GM19328 (cell line): ENCODE results near the gene ATP5MC2.
"Not testable (repeated sequence)": the region's sequence is repeated elsewhere in the genome, so short reads cannot be mapped to it uniquely, and the experiment has no call there.

ENCODE experiments used
- ATAC-seq: cut with Tn5 transposase; IDR thresholded peaks from one replicate; pipeline ENCODE4 v1.9.1; 2021; ENCODE audit warnings: mild to moderate bottlenecking, moderate library complexity; ENCODE audit not compliant: unreplicated experiment

Gene ATP5MC2

GRCh38 chr12:53695152-53696145, 19.6 kb upstream of the ATP5MC2 start:
- no peak for ATAC-seq

DNA sequence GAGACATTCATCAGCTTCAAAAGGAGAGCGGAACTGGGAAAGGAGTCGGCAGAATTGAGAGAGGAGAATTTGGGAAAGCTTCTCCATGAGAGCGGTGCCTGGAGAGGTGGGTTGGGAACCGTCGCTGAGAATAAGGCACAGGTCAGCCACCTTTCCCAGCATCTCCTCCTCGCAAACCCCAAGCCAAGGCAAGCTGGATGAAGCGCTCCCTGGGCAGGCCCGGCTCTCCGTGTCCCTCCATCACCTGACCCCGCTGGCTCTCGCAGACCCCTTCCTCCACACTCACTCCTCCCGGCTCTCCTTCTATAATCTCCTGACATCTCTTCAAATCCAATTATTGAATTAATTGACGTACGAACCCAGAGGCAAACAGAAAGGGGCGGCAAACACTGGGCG, 18.9 kb upstream of the ATP5MC2 start:
- no peak for ATAC-seq

DNA sequence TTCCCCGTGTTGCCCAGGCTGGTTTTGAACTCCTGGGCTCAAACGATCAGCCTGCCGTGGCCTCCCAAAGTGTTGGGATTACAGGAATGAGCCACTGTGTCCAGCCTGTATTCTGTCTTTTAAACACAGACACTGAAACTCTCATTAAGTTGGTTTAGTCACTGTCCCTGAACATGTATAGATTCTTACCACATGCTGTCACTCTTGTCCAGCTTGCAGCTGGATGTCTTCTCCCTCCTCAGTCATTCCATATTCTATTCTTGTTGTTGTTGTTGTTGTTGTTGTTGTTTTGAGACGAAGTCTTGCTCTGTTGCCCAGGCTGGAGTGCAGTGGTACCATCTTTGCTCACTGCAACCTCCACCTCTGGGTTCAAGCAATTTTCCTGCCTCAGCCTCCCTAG, 12.3 kb upstream of the ATP5MC2 start:
- ATAC-seq: no peak

- no peak for ATAC-seq
These were observed 10.6 kb upstream of the ATP5MC2 start for GRCh38 chr12:53686436-53686835.

DNA sequence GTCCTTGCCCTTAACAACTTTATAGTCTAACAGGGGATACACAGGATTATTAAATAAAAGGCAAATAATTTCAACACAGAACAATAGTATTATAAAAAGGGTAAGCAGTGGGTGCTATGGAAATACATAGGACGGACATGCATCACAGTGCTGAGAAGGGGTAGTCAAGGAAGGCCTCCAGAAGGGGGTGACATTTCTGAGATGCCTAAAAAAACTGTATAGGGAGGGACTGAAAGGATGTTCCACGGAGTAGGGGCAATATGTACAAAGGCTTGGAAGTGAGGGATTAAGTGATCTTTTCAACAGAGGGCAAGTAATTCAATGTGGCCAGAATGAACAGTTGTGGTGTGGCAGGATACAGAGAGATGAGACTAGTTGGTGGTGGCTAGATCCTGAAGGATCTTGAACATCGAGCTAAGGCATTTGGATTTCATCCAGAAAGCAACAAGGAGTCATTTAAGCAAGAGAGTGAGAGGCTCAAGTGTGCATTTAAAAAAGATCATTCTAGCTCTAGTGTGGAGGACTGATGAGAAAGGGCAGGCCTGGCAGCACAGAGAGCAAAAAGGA, 8.9 kb upstream of the ATP5MC2 start:
- no peak for ATAC-seq

GRCh38 chr12:53683983-53684382, 8.1 kb upstream of the ATP5MC2 start:
- no peak for ATAC-seq

DNA sequence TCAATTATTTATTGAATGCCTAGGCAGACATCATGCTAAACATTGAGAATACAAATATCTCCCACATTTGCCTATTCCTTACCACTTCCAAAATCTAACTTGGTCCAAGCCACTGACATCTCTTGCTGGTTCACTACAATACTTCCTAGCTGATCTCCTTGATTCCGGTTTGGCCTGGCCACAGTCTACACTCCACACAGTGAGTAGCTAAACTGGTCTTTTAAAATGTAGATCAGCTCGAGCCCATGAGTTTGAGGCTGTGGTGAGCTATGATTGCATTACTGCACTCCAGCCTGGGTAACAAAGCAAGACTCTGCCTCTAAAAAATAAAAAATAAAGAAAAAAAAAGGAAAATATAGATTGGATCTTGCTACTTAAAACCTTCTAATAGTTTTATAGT, 7.6 kb upstream of the ATP5MC2 start:
- no peak for ATAC-seq

DNA sequence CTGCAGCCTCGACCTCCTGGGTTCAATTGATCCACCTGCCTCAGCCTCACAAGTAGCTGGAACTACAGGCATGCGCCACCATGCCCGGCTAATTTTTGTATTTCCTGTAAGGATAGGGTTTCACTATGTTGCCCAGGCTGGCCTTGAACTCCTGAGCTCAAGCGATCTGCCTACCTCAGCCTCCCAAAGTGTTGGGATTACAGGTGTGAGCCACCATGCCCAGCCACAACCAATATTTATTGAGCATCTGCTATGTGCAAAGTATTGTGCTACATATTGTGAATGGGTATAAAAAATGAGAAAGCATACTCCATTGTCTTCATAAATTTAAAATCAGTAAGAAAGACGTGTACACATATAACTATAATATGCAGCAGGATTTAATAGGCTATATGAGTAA, 4.2 kb upstream of the ATP5MC2 start:
- ATAC-seq: not testable (repeated sequence)

DNA sequence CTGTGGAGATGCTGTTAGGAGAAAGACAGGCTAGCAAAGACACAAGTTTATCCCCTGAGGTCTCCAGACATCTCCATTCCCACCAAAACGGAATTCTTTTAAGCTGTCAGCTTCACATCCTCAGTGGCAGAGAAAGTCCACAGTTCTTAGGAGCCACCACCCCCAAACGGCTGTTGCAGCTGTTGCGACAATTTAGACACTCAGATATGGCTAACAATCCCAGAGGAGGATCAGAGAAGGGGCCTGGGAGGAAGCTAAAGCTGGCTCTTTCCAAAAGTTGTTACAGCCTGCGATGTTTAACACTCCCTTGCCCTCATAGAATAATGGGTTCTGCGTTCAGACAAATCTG, 1.9 kb upstream of the ATP5MC2 start:
- no peak for ATAC-seq

DNA sequence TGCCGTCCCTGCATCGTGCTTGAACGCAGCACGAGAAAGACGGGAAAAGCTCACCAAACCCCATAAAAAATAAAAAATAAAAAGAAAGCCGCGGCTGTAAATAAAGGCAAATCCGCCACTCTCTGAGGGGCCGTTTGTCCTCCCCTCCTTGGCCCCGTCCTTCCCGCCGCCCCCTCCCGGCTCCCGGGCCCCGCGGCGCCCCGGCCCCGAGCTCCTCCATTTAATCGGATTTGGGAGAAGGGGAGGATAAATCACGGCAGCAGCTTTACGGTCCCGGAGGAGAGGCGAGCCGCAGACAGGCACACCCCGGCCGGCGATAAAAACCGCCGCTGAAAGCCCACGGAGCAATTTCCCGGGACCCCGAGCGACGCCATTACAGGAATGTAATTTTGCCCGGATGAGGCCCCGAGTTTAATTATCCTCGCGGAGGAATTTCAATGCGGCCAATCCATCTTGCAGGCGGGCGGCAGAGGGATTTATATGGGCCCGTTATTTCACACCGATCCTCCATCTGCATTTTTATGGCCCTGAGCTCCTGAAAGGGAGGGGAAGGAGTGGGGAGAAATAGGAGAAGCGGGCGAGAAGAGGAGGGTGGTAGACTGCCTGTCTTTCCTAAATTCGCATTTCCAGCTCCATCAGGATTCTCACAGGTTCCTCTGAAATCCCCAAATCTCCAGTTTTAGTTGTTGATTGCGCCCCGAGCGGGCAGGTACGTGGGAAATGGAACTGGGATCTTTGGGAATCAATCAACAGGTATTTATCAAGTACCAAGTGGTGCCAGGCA, 1.3 kb upstream of the ATP5MC2 start:
- no peak for ATAC-seq

DNA sequence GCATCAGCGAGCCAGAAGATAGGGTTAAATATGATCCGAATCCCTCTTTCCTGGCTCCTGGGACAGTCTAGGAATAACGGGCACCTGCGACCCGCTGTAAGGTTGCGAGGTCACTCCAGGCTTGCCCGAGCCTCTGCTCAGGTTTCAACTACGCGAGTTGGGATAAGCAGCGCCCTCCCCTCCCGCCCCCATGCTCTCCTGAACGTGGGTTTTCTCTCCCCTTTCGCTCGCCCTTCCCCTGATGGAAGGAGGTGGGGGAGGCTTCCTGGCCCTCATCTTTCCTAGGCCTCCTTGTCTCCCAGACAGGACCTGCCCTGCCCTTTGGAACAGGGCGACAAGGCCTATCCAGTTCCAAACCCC, 753 bp upstream of the ATP5MC2 start:
- no peak for ATAC-seq

- ATAC-seq: no peak
These were observed 744 bp downstream of the ATP5MC2 start for GRCh38 chr12:53674977-53675700.

DNA sequence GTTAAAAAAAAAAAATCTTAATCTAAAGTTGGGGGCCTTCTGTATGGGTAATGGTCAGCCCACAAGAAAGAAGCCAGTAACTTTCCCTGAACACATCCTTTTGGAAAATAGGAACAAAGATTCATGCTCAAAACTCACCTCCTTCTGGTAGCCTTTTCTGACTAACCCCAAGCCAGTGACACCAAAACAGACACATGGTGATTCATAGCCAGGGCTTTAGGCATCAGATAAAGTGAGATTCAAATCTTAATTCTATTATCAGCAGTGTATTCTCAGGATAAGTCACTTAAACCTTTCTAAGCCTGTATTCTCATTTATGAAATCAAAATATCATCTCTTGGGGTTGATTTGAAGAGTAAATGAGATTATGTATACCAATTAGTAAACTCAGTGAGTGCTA, 4.9 kb downstream of the ATP5MC2 start:
- ATAC-seq: no peak

DNA sequence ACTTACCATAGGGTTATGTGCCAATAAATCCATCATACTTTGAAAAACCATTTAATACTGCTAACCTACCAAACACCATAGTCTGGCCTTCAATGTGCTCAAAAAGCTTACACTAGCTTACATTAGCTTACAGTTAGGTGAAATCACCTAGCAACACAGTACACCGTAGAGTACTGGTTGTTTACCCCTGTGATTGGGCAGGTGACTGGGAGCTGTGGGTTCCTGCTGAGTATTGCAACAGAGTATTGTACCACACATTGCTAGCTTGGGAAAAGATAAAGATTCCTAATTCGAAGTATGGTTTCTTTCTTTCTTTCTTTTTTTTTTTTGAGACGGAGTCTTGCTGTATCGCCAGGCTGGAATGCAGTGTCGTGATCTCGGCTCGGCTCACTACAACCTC, 5.6 kb downstream of the ATP5MC2 start:
- no peak for ATAC-seq

GRCh38 chr12:53667080-53667479, 8.8 kb downstream of the ATP5MC2 start:
- ATAC-seq: no peak

DNA sequence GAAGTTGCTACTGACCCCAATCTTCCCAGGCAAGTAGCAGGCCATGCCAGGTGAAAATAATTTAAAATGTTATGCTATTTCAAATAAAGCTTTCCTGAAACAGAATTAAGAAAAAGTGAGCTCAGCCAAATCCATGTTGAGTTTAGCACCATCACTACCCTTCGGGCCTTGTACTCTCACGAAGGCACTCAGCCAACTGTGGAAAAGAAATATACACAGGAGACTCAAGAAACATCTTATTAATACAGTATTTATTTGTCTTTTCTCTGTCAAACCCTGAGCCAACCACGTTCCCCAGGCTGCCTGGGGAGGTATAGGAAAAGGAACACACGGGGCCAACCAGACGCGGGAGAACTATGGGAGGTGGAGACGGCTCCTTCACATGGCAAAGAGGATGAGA, 10.9 kb downstream of the ATP5MC2 start:
- ATAC-seq: no peak

GRCh38 chr12:53664191-53664590, 11.7 kb downstream of the ATP5MC2 start:
- ATAC-seq: no peak

DNA sequence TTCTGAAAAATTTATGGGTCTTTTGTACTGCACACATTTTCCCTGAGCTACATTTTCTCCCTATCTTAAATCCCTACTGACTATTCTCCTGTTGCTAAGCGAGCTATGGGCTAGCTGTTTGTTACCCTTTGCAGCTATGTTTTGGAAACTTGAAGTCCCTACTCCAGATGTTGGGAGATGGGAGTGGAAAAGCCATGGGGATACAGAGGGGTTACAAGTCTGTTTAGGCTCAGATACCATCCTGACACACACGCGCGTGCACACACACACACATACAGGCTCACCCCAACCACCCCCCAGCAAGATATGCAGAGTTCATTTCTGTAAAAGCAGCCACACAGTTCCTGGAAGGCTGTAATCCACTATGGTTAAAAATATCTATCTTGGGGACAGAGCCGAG, 15.8 kb downstream of the ATP5MC2 start:
- no peak for ATAC-seq

- no peak for ATAC-seq
These were observed 16.3 kb downstream of the ATP5MC2 start for GRCh38 chr12:53659571-53659981.

GRCh38 chr12:53659011-53659551, 16.8 kb downstream of the ATP5MC2 start:
- no peak for ATAC-seq

DNA sequence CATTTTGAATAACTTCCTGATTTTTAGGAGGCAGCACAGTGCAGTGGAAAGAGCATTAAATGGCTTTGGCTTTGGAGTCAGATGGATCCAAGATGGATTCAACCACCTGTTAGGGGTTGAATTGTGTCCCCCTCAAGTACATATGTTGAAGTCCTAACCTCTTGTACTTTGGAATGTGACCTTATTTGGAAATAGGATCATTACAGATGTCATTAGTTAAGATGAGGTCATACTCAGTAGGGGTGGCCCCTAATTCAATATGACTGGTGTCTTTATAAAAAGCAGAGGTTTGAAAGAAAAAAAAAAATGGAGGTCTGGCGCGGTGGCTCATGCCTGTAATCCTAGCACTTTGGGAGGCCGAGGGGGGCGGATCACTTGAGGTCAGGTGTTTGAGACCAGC, 18.8 kb downstream of the ATP5MC2 start:
- ATAC-seq: no peak
